GM19239 (cell line): Measurements from ENCODE around the gene DIAPH3.
"Not testable (repeated sequence)": the region's sequence is repeated elsewhere in the genome, so short reads cannot be mapped to it uniquely, and the experiment has no call there.

Experiments used
- DNase-seq: peaks from one replicate; pipeline ENCODE4 v3.0.0; 2011; ENCODE audit warnings: low spot score; ENCODE audit not compliant: insufficient read length
- FAIRE-seq: peaks from 2 replicates; lab custom pipeline; 2011; peaks lifted over from hg19 to GRCh38; lab: Jason Lieb, UNC

The DIAPH3 gene

GRCh38 chr13:60099631-60100420 lies 63.9 kb downstream of the DIAPH3 start:
- no peak for FAIRE-seq
- DNase-seq, result no peak

DNA sequence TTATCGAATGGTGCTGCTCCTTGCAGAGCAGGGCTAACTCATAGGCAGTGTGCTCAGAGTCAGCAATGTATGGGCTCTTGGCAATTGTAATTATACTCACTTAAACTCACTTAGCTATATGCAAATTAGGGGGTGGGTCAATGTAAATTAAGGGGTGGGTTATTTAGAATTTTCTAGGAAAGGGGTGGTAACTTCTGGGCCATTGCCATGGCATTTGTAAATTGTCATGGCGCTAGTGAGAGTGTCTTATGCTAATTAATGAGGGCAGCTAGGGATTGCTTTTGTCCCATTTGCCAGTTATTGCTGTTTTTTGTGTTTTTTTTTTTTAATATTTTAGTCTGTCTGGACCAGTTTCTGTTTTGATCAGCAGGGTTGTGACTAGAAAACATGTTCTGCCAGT lies 68.4 kb downstream of the DIAPH3 start:
- DNase-seq, result no peak
- no peak for FAIRE-seq

- FAIRE-seq (peak; percentile 82), DNase-seq (no peak)
Measured at GRCh38 chr13:60094385-60095088, 69.2 kb downstream of the DIAPH3 start.

GRCh38 chr13:60093425-60094019 lies 70.2 kb downstream of the DIAPH3 start:
- no peak for DNase-seq
- FAIRE-seq, result no peak

DNA sequence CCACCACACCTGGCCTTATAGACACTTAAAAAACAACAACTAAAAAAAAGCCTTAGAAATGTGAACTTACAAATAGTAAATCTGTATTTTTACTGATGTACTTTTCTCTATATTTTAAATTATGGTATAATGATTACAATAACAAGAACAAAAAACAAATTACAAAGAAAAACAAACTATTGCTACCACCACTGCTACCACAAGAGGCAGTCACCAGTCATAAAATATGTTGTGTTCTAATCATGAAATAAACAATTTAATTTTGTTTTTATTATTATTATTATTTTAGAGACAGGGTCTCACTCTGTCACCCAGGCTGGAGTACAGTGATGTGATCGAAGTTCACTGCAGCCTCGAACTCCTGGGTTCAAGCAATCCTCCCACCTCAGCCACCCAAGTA lies 72.2 kb downstream of the DIAPH3 start:
- no peak for DNase-seq
- no peak for FAIRE-seq

- no peak for FAIRE-seq
- no peak for DNase-seq
Measured at GRCh38 chr13:60090574-60090973, 73.2 kb downstream of the DIAPH3 start.

GRCh38 chr13:60083780-60084179 lies 79.9 kb downstream of the DIAPH3 start:
- not testable (repeated sequence) for FAIRE-seq, DNase-seq

DNA sequence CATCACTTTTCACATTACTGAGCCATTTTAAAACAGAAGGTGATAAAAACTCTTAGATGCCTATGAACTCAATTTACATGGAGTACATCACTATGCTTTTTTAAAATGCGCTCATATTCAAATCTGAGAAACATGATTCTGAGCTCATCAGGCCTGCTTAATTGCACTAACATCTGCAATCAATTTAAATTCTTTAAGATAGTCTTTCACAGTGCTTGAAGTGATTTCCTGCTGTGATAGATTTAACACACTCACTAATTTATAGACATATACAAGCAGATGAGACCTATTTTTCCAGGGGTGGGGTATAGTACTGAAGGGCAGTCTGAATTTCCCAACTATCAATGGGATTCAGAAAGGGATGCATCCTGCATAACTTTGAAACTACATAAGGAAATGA lies 82.9 kb downstream of the DIAPH3 start:
- FAIRE-seq (no peak), DNase-seq (no peak)

DNA sequence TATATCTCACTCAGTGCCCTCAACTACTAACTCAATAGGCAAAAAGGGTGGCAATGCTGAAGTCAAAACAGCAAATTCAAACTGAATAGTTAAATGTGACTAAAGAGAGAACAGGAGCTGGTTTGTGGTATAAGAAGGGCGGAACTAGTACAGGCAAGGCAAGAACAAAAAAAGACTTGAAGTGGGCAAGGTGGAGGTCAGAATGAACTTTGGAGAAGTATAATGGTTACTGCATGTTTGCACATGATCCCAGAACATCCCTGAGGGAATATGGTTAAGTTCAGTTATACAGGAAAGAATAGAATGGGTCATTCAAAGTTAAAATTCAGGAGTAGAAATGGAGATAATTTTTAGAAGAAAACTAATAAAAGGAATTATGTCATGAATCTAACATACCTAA lies 85.5 kb downstream of the DIAPH3 start:
- DNase-seq, result no peak
- no peak for FAIRE-seq

DNA sequence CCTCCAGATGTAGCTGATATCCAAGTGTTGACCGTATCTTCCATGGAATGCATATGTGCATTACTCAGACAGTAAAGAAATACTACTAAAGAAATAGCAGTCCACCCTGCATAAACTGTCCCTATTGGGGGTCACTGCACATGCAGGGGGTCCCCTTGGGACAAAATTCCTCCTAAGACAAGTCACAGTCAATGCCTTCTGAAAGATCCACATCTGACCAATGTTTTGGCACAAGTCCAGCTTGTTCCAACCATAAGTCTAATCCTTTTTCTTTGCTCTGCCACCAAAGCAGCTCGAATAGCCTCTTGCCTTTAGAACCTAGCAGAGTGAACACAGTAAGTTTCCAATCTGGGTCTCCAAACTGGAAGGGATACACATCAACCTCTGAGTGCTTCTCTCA lies 87.9 kb downstream of the DIAPH3 start:
- FAIRE-seq, result no peak

DNA sequence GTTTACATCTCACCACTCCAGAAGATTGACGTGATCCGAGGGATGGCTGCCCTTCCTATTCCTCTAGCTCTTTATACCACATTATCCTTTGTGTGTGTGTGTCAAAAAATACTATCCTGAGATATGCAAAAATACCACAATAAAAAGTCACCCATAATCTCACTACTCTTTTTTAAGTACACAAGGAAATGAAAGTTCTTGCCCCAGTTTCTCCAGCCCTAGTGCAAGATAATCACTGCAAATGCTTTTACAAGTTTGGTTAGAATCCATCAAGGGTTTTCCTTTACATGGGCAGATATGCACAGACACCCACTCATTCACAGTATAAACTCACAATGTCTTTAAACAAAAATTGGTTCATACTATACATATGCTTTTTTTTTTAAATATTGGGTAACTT lies 89.3 kb downstream of the DIAPH3 start:
- DNase-seq, result no peak
- FAIRE-seq, result peak; percentile 39

More for the DNA sequence above, 87.9 kb downstream of the DIAPH3 start:
- DNase-seq, result no peak

- FAIRE-seq (no peak), DNase-seq (no peak)
Measured at GRCh38 chr13:60066226-60066625, 97.5 kb downstream of the DIAPH3 start.

GRCh38 chr13:60062502-60062901 lies 101.2 kb downstream of the DIAPH3 start:
- DNase-seq, result no peak

GRCh38 chr13:60061737-60062136 lies 102.0 kb downstream of the DIAPH3 start:
- DNase-seq (no peak), FAIRE-seq (no peak)

More at GRCh38 chr13:60062502-60062901, 101.2 kb downstream of the DIAPH3 start:
- no peak for FAIRE-seq

DNA sequence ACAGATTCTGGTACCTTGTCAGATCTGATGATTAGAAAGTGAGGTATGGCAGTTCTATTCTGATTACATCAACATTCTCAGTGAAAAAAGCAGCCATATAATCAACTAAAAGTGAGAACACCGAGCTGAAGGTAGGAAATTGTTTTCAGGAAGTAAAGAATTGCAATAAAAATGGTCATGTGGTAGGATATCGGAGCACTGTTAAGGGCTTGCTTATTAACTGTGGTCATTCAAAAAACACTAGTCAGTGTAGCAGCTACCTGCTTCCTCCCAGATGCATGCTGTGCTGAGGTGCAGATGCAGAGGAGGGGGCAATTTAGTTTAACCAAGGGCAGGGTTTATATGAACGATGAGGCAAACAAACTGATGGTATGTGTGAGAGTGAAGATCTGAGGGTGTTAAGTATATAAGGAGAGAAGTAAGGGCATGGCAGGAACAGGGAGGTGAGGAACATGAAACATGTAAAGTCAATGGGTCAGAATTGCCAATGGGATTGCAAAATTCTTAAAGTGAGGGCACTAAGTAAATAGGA lies 111.9 kb downstream of the DIAPH3 start:
- FAIRE-seq (no peak), DNase-seq (no peak)

GRCh38 chr13:60048353-60048752 lies 115.4 kb downstream of the DIAPH3 start:
- not testable (repeated sequence) for DNase-seq, FAIRE-seq

- FAIRE-seq (no peak), DNase-seq (no peak)
Measured at GRCh38 chr13:60047918-60048317, 115.8 kb downstream of the DIAPH3 start.

GRCh38 chr13:60044321-60044720 lies 119.4 kb downstream of the DIAPH3 start:
- FAIRE-seq (no peak), DNase-seq (no peak)

- FAIRE-seq, result peak; percentile 52
- DNase-seq, result no peak
Measured at GRCh38 chr13:60043262-60043661, 120.5 kb downstream of the DIAPH3 start.

DNA sequence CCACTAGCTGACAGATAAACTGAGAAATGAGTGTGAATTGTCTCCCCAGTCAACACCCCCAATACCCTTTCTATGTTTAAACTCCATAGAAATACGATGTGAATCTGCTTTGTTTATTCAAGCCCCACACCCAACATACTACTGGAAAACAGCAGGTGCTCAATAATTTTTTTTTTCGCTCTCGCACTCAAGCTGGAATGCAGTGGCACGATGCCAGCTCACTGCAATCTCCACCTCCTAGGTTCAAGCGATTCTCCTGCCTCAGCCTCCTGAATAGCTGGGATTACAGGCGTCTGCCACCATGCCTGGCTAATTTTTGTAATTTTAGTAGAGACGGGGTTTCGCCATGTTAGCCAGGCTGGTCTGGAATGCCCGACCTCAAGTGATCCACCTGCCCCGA lies 123.1 kb downstream of the DIAPH3 start:
- not testable (repeated sequence) for FAIRE-seq

DNA sequence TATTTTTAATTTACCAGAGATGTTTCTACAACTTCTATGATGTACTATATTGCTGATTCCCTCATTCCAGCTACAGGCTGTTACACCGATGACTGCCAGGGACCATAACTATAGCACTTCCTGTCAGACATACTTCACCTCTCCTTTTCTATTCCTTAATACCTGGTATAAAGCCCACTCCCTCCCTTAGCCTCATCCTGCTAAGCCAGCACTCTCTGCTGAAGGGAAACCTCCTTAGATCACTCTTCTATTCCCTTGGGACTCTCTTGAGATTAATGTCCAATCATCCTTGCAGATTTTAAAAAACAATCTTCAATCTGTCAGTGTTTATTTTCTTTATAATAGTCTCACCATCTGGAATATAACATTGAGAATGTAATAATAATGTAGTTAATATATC lies 127.9 kb downstream of the DIAPH3 start:
- DNase-seq (no peak), FAIRE-seq (no peak)

More for the DNA sequence above, 123.1 kb downstream of the DIAPH3 start:
- not testable (repeated sequence) for DNase-seq
